Neutrophil (primary cell): Measurements from ENCODE around the gene DYNLT3.

Source experiments
- H3K27ac ChIP-seq: fragments of 200-600 bp; sonication (generic); 2 replicates; pipeline ENCODE4 v1.5.1; 2016; ENCODE audit warnings: mild to moderate bottlenecking, moderate library complexity
- H3K27me3 ChIP-seq: fragments of 200-600 bp; sonication (generic); 2 replicates; pipeline ENCODE4 v1.6.0; 2016; ENCODE audit warnings: mild to moderate bottlenecking
- H3K36me3 ChIP-seq: fragments of 200-600 bp; sonication (generic); 2 replicates; pipeline ENCODE4 v1.5.1; 2017
- H3K4me1 ChIP-seq, 2 experiments: fragments of 200-600 bp in 1 of 2; sonication (generic) in 1 of 2; 1 replicate in 1 of 2; 2 replicates in 1 of 2; pipeline versions ENCODE4 v1.5.1 to v1.6.1; 2013 to 2016; ENCODE audit warnings: low read depth in 1 of 2, low read length in 1 of 2, mild to moderate bottlenecking in 1 of 2, moderate library complexity in 1 of 2; ENCODE audit not compliant: control insufficient read depth in 1 of 2, insufficient read depth in 1 of 2
- H3K4me3 ChIP-seq, 2 experiments: fragments of 200-600 bp in 1 of 2; sonication (generic) in 1 of 2; 1 replicate in 1 of 2; 2 replicates in 1 of 2; pipeline ENCODE4 v1.5.1; 2013 to 2016; ENCODE audit warnings: low read depth in 1 of 2, low read length in 1 of 2, mild to moderate bottlenecking in 1 of 2, moderate library complexity in 1 of 2
- H3K9me3 ChIP-seq: fragments of 200-600 bp; sonication (generic); 2 replicates; pipeline ENCODE4 v1.5.1; 2016
- TF ChIP-seq, protein P1 (sequence below): fragments of 200-600 bp; sonication (generic); IDR thresholded peaks from 2 replicates; pipeline ENCODE4 v1.5.1; 2016; ENCODE audit warnings: antibody characterized with exemption

The DYNLT3 gene, protein sequence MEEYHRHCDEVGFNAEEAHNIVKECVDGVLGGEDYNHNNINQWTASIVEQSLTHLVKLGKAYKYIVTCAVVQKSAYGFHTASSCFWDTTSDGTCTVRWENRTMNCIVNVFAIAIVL

GRCh38 chrX:37846934-37847732 lies at the start of gene DYNLT3:
Gene DYNLT3, minus strand, starts transcription at chrX:37847571. Its CDS starts 61 bp downstream, at chrX:37847510.
- H3K4me3 ChIP-seq = peak within 1 kb of the TSS; percentile 62 to 68
- H3K9me3 ChIP-seq = no peaks in the 10 kb centered on the region
- no peaks in the 10 kb centered on the region for H3K36me3 ChIP-seq
- peaks cover 6 to 11% of the 10 kb centered on the region in 2 experiments for H3K4me1 ChIP-seq
- TF ChIP-seq, protein P1, sequence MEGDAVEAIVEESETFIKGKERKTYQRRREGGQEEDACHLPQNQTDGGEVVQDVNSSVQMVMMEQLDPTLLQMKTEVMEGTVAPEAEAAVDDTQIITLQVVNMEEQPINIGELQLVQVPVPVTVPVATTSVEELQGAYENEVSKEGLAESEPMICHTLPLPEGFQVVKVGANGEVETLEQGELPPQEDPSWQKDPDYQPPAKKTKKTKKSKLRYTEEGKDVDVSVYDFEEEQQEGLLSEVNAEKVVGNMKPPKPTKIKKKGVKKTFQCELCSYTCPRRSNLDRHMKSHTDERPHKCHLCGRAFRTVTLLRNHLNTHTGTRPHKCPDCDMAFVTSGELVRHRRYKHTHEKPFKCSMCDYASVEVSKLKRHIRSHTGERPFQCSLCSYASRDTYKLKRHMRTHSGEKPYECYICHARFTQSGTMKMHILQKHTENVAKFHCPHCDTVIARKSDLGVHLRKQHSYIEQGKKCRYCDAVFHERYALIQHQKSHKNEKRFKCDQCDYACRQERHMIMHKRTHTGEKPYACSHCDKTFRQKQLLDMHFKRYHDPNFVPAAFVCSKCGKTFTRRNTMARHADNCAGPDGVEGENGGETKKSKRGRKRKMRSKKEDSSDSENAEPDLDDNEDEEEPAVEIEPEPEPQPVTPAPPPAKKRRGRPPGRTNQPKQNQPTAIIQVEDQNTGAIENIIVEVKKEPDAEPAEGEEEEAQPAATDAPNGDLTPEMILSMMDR = no peak
- peak within 1 kb of the TSS; percentile 65 for H3K27ac ChIP-seq
- H3K27me3 ChIP-seq = no peaks in the 10 kb centered on the region

GRCh38 chrX:37896511-37896890 lies 49.1 kb upstream of the DYNLT3 start:
- Histone ChIP-seq H3K9me3 (no peaks in the 10 kb centered on the region), H3K36me3 (no peaks in the 10 kb centered on the region), H3K4me1 (no peaks in the 10 kb centered on the region), H3K27ac (no peak overlapping the region), H3K27me3 (no peaks in the 10 kb centered on the region), H3K4me3 (no peak overlapping the region)
- TF ChIP-seq, protein P1 = no peak

GRCh38 chrX:37895795-37896510 lies 48.6 kb upstream of the DYNLT3 start:
- TF ChIP-seq, protein P1 = no peak
- H3K9me3 ChIP-seq = no peaks in the 10 kb centered on the region
- no peak overlapping the region for H3K27ac ChIP-seq
- H3K4me1 ChIP-seq = no peaks in the 10 kb centered on the region
- no peaks in the 10 kb centered on the region for H3K36me3 ChIP-seq
- no peaks in the 10 kb centered on the region for H3K27me3 ChIP-seq
- no peak overlapping the region for H3K4me3 ChIP-seq

DNA sequence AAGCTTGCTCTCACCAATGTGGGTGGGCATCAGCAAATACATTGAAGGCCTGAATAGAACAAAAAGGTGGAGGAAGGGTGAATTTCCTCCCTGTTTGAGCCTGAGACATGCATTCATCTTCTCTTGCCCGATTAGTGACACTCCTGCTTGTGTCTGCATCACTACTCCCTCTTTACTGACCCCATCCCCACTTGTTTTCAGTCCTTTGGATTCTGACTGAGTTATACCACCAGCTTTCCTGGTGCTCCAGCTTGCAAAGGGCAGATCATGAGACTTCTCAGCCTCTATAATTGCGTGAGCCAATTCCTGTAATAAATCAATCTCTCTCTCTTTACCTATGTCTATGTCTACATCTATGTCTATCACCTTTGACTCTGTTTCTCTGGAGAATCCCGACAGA lies 47.4 kb upstream of the DYNLT3 start:
- H3K4me3 ChIP-seq = no peak overlapping the region
- H3K27ac ChIP-seq = no peak overlapping the region
- H3K4me1 ChIP-seq = no peaks in the 10 kb centered on the region
- H3K36me3 ChIP-seq = no peaks in the 10 kb centered on the region
- TF ChIP-seq, protein P1 = no peak
- no peaks in the 10 kb centered on the region for H3K27me3 ChIP-seq
- no peaks in the 10 kb centered on the region for H3K9me3 ChIP-seq

DNA sequence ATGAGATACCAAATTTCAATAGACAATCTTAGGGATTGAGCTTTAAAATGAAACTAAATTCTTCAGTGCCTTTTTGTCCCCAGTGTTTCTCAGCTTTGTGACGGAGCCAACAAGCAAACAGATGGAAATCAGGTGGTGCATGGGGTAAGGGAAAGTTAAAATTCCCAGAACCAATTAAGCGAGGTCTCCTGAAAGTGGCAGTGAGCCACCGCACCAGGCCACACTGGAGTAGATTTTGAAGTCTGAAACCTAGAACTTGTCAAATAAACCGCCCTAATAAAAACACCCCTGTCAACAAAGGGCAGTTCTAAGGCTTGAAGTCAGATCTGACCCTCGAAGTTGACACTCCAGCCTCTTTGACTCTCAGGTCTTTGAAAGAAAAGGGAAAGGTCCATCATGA lies 40.6 kb upstream of the DYNLT3 start:
- no peaks in the 10 kb centered on the region for H3K9me3 ChIP-seq
- no peaks in the 10 kb centered on the region for H3K27me3 ChIP-seq
- H3K4me1 ChIP-seq = no peaks in the 10 kb centered on the region
- H3K4me3 ChIP-seq = no peak overlapping the region
- H3K27ac ChIP-seq = no peak overlapping the region
- TF ChIP-seq, protein P1 = no peak
- H3K36me3 ChIP-seq = no peaks in the 10 kb centered on the region
